GM12878 (cell line): ENCODE results near the gene RNFT2. TPM values are rescaled to one million over a fixed set of nuclear protein-coding genes. Genes with fewer than 3 reads are reported as not detected.

Source experiments
- ATAC-seq: fragments of 200-7000 bp; cut with Tn5 transposase; 3 replicates; pipeline ENCODE4 v1.9.1; 2020; ENCODE audit warnings: mild to moderate bottlenecking, moderate library complexity
- BruUV-seq: library from RNA; stranded (reverse); fragments of 400-500 nt; replicated peaks from 2 replicates; lab custom pipeline; 2021; lab: Mats Ljungman, UMichigan
- CTCF ChIA-PET: fragments of 300-600 bp; sonication (Branson Sonifier 250); formaldehyde crosslinking; extraction: SDS; loops from one replicate; lab custom pipeline; 2021; ENCODE audit warnings: inconsistent platforms; lab: Yijun Ruan, JAX
- POLR2A ChIA-PET: fragments of 350-600 bp; formaldehyde crosslinking; extraction: SDS; loops from one replicate; lab custom pipeline; 2021; ENCODE audit warnings: inconsistent platforms; lab: Charles Lee
- RAD21 ChIA-PET: fragments of 300-600 bp; sonication (Branson Sonifier 250); formaldehyde crosslinking; loops from one replicate; lab custom pipeline; 2023; ENCODE audit warnings: antibody characterized with exemption; ENCODE audit not compliant: unreplicated experiment; lab: Charles Lee
- SMC1A ChIA-PET: fragments of 300-600 bp; sonication (Branson Sonifier 250); formaldehyde crosslinking; loops from one replicate; lab custom pipeline; 2023; ENCODE audit not compliant: unreplicated experiment, uncharacterized antibody; lab: Charles Lee
- DNase-seq: peaks from one replicate; pipeline ENCODE4 v3.0.0-alpha.2; 2011; ENCODE audit warnings: low read depth, low spot score
- FAIRE-seq: peaks from 3 replicates; lab custom pipeline; 2011; peaks lifted over from hg19 to GRCh38; lab: Jason Lieb, UNC
- H2AFZ ChIP-seq: 2 replicates; pipeline ENCODE4 v1.6.0; 2011; ENCODE audit warnings: low read depth, low read length, control low read depth; ENCODE audit not compliant: control insufficient read depth
- H3K27ac ChIP-seq: 2 replicates; pipeline ENCODE4 v1.5.1; 2011; ENCODE audit warnings: control low read depth; ENCODE audit not compliant: control insufficient read depth, insufficient read depth
- H3K27me3 ChIP-seq, 2 experiments: replicated peaks in 1 of 2; 2 replicates each; pipeline versions ENCODE4 v1.6.0 to v1.6.1; 2011; ENCODE audit warnings: low read length in 1 of 2; ENCODE audit not compliant: control insufficient read depth in 2 of 2, insufficient read depth in 2 of 2
- H3K36me3 ChIP-seq, 2 experiments: 2 replicates each; pipeline ENCODE4 v1.5.1; 2011; ENCODE audit warnings: low read length in 1 of 2; ENCODE audit not compliant: control insufficient read depth in 2 of 2, insufficient read depth in 2 of 2
- H3K4me1 ChIP-seq: 2 replicates; pipeline ENCODE4 v1.6.1; 2011; ENCODE audit warnings: mild to moderate bottlenecking, low read length, moderate library complexity, mixed read lengths; ENCODE audit not compliant: control insufficient read depth, insufficient read depth
- H3K4me2 ChIP-seq: 2 replicates; pipeline ENCODE4 v1.6.0; 2011; ENCODE audit warnings: control low read depth; ENCODE audit not compliant: control insufficient read depth, insufficient read depth
- H3K4me3 ChIP-seq: fragments of 200-600 bp; sonication (generic); 2 replicates; pipeline ENCODE4 v1.5.1; 2016
- H3K79me2 ChIP-seq: 2 replicates; pipeline ENCODE4 v1.6.0; 2011; ENCODE audit warnings: low read length; ENCODE audit not compliant: control insufficient read depth, insufficient read depth
- H3K9ac ChIP-seq: 2 replicates; pipeline ENCODE4 v1.8.0; 2011; ENCODE audit warnings: low read length, control low read depth, mixed read lengths; ENCODE audit not compliant: control insufficient read depth, insufficient read depth
- H3K9me3 ChIP-seq: replicated peaks from 3 replicates; pipeline ENCODE4 v1.5.1; 2011; ENCODE audit warnings: mild to moderate bottlenecking, low read length; ENCODE audit not compliant: control insufficient read depth, insufficient read depth
- H4K20me1 ChIP-seq: 2 replicates; pipeline ENCODE4 v1.6.0; 2011; ENCODE audit not compliant: control insufficient read depth, insufficient read depth
- CREM ChIP-seq: IDR thresholded peaks from 2 replicates; pipeline ENCODE4 v1.6.1; 2014; ENCODE audit warnings: antibody characterized with exemption, low read depth
- EZH2 ChIP-seq: IDR thresholded peaks from 2 replicates; pipeline ENCODE4 v1.6.1; 2012; ENCODE audit warnings: low read depth, mild to moderate bottlenecking, control low read depth, inconsistent platforms, low read length, borderline replicate concordance; ENCODE audit not compliant: control insufficient read depth
- HDAC2 ChIP-seq: fragments of 200-600 bp; sonication (generic); IDR thresholded peaks from 2 replicates; pipeline ENCODE4 v1.6.1; 2017
- JUNB ChIP-seq: IDR thresholded peaks from 2 replicates; pipeline ENCODE4 v1.6.1; 2016; ENCODE audit warnings: antibody characterized with exemption, mild to moderate bottlenecking
- JUND ChIP-seq: IDR thresholded peaks from 2 replicates; pipeline ENCODE4 v1.6.1; 2012; ENCODE audit warnings: low read depth, mild to moderate bottlenecking, low read length, improper control_type of control experiment, moderate library complexity
- KAT2A ChIP-seq: conservative IDR thresholded peaks from 2 replicates; pipeline ENCODE4 v1.6.1; 2011; ENCODE audit warnings: low read depth, low read length; ENCODE audit not compliant: control insufficient read depth
- MLLT1 ChIP-seq: fragments of 450-650 bp; IDR thresholded peaks from 2 replicates; pipeline ENCODE4 v1.6.1; 2016; ENCODE audit warnings: mild to moderate bottlenecking
- NR2C1 ChIP-seq: fragments of 450-650 bp; IDR thresholded peaks from 2 replicates; pipeline ENCODE4 v1.6.1; 2017; ENCODE audit warnings: antibody characterized with exemption, mild to moderate bottlenecking, moderate library complexity
- TCF12 ChIP-seq: IDR thresholded peaks from 2 replicates; pipeline ENCODE4 v1.6.1; 2011; ENCODE audit warnings: low read depth, mild to moderate bottlenecking, low read length
- TCF7 ChIP-seq: IDR thresholded peaks from 2 replicates; pipeline ENCODE4 v1.6.1; 2014; ENCODE audit warnings: antibody characterized with exemption, borderline replicate concordance
- WGBS: methylation state at CpG from one replicate; pipeline ENCODE4 v1.1.6; 2016; ENCODE audit warnings: low lambda C conversion rate; ENCODE audit not compliant: insufficient replicate concordance, insufficient coverage; ENCODE audit errors: missing lambda C conversion rate; 5-methylcytosine and 5-hydroxymethylcytosine counted together
- in situ Hi-C: fragments of 300-500 bp; cut with MboI; formaldehyde crosslinking; loops from 9 replicates; pipeline ENCODE4 v1.14.3; 2018; ENCODE audit warnings: mixed read lengths
- intact Hi-C: fragments of 100-400 bp; cut with micrococcal nuclease; formaldehyde crosslinking; loops from one replicate; pipeline ENCODE4 v1.14.2; 2022; ENCODE audit not compliant: unreplicated experiment
- polyA plus RNA-seq, 11 experiments: library from polyadenylated mRNA; depleted of rRNA in 4 of 11; unstranded in 6 of 11; stranded (reverse) in 5 of 11; fragments of >200 nt; fragmentation: Nextera tagmentation in 4 of 11; fragmentation: Illumina TruSeq in 1 of 11; extraction: Ambion mirVana in 4 of 11; extraction: Trizol in 1 of 11; gene quantifications; 1 replicate in 1 of 11; 2 replicates in 10 of 11; pipeline versions ENCODE4 v1.2.1 to v1.2.3, GENCODE V29; 2011 to 2016; ENCODE audit warnings: inconsistent platforms in 2 of 11, missing spikeins in 2 of 11, low read depth in 1 of 11
- total RNA-seq, 4 experiments: library from RNA; depleted of rRNA in 3 of 4; stranded (reverse); fragments of >200 nt in 3 of 4; fragmentation: Illumina TruSeq in 1 of 4; extraction: Trizol in 1 of 4; gene quantifications; 2 replicates each; pipeline versions ENCODE4 v1.2.1 to v1.2.3, GENCODE V29; 2013 to 2021

RNFT2 gene
- total and polyA plus RNA-seq, 10 of the 15 experiments (the other 5 are each of a cell fraction or from before 2014, with no cell fraction given), result 2.5 to 17.3 (median 9.7) TPM

- TF ChIP-seq TCF12 (no peak), TCF7 (no peak), CREM (no peak), MLLT1 (no peak)
- TF ChIP-seq, all 136 proteins: peak for 0
Observed at GRCh38 chr12:116833474-116833873, 95.4 kb downstream of the RNFT2 start (continued).

GRCh38 chr12:116835484-116835883 lies 97.4 kb downstream of the RNFT2 start:
- no peak overlapping the region for H2AFZ ChIP-seq
- ChIA-PET SMC1A (no interaction called here), CTCF (no interaction called here), RAD21 (no interaction called here), POLR2A (no interaction called here)
- H3K36me3 ChIP-seq, result no peaks in the 10 kb centered on the region; a peak in 2 of 4 replicates
- in situ Hi-C loops (no loop called here), intact Hi-C loops (no loop called here)
- no TSS peak for BruUV-seq
- H3K9me3 ChIP-seq, result no peaks in the 10 kb centered on the region
- H3K4me1 ChIP-seq, result no peaks in the 10 kb centered on the region
- no peaks in the 10 kb centered on the region for H4K20me1 ChIP-seq
- H3K9ac ChIP-seq, result no peak overlapping the region
- H3K4me2 ChIP-seq, result no peak overlapping the region
- ATAC-seq, result no peak
- H3K4me3 ChIP-seq, result no peak overlapping the region
- TF ChIP-seq JUND (no peak), EZH2 (no peak), HDAC2 (no peak), JUNB (no peak), NR2C1 (no peak), KAT2A (no peak)
- TF ChIP-seq, all 136 proteins: peak for 0
- no peak for FAIRE-seq
- DNase-seq, result no peak
- Histone ChIP-seq H3K27ac (no peak overlapping the region), H3K27me3 (no peaks in the 10 kb centered on the region), H3K79me2 (no peaks in the 10 kb centered on the region)
- WGBS, result 87% methylated on average over 1 of the region's 1 CpG
